GM19452 (cell line): ENCODE measurements around the gene MBD5.

Source experiments
- ATAC-seq: cut with Tn5 transposase; IDR thresholded peaks from one replicate; pipeline ENCODE4 v1.9.1; 2021; ENCODE audit not compliant: unreplicated experiment

Gene MBD5

GRCh38 chr2:148513427-148513826 lies 492.5 kb downstream of the MBD5 start:
- ATAC-seq: no peak

GRCh38 chr2:148515120-148515519 lies 494.2 kb downstream of the MBD5 start:
- ATAC-seq: no peak

- ATAC-seq: no peak
Measured at GRCh38 chr2:148515976-148516375, 495.1 kb downstream of the MBD5 start.

- ATAC-seq: no peak
Measured at GRCh38 chr2:148517296-148517695, 496.4 kb downstream of the MBD5 start.

GRCh38 chr2:148517822-148518221 lies 496.9 kb downstream of the MBD5 start:
- no peak for ATAC-seq

GRCh38 chr2:148519013-148519412 lies 498.1 kb downstream of the MBD5 start:
- no peak for ATAC-seq

GRCh38 chr2:148521181-148521580 lies 500.3 kb downstream of the MBD5 start:
- ATAC-seq: no peak

GRCh38 chr2:148523315-148523714 lies 502.4 kb downstream of the MBD5 start:
- ATAC-seq: no peak

GRCh38 chr2:148524519-148524919 lies 503.6 kb downstream of the MBD5 start:
- ATAC-seq: no peak

- no peak for ATAC-seq
Measured at GRCh38 chr2:148525130-148525529, 504.2 kb downstream of the MBD5 start.

- no peak for ATAC-seq
Measured at GRCh38 chr2:148526509-148527346, 505.8 kb downstream of the MBD5 start.

- no peak for ATAC-seq
Measured at GRCh38 chr2:148527488-148528340, 506.8 kb downstream of the MBD5 start.

- no peak for ATAC-seq
Measured at GRCh38 chr2:148528356-148529064, 507.6 kb downstream of the MBD5 start.

GRCh38 chr2:148529745-148530144 lies 508.9 kb downstream of the MBD5 start:
- ATAC-seq: no peak

- ATAC-seq: no peak
Measured at GRCh38 chr2:148530350-148530749, 509.5 kb downstream of the MBD5 start.

- ATAC-seq: no peak
Measured at GRCh38 chr2:148531235-148531634, 510.3 kb downstream of the MBD5 start.

- ATAC-seq: no peak
Measured at GRCh38 chr2:148531669-148532428, 511.0 kb downstream of the MBD5 start.

- ATAC-seq: no peak
Measured at GRCh38 chr2:148533004-148533403, 512.1 kb downstream of the MBD5 start.

GRCh38 chr2:148533685-148534084 lies 512.8 kb downstream of the MBD5 start:
- no peak for ATAC-seq

- ATAC-seq: no peak
Measured at GRCh38 chr2:148534416-148535204, 513.7 kb downstream of the MBD5 start.
